ENCODE data around the gene RANBP1.
A peak's percentile ranks its signal among the peaks of the same experiment; 100 is the strongest.

The RANBP1 gene

DNA sequence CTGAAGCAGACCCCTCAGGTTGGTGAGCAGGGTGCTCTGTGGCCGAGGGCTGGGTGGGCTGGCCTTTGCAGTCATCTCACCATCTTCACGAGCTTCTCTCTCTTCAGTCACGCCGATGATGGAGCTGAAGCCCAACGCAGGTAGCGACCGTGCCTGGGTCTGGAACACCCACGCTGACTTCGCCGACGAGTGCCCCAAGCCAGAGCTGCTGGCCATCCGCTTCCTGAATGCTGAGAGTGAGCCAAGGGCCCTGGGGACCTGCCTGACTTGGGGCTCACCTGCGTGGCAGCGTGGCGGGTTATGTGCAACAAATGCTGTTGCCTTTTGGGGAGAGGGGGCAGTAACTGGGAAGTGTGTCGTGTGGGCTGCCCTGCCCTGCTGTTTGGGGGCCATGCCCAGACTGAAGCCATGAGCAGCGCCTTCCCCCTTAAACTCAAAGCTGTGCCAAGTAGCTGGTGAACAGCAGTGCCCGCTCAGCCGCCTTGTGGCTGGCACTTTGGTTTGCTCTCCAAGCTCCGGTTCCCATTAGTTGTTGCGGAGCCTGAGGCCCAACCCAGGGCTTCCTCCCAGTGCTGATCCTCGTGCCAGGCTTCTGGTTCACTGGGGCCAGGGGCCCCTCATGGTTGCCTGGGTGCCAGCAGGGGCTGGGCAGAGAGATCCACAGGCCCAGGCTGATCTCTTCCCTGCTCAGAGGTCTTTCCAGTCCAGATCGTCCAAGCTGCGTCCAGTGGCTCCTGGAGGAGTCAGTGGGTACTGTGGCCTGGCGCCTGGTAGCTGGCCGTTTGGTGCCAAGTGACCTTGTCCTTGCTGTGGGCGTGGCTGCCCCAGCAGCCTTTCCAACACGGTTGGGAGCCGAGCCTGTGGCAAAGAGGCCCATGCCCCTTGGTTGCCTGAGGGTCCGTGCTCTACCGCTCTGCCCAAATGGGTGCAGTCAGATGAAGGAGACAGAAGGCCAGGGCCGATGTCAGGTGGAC is 9.6 kb downstream of the RANBP1 start:
- DNase-seq, result no peak

DNA sequence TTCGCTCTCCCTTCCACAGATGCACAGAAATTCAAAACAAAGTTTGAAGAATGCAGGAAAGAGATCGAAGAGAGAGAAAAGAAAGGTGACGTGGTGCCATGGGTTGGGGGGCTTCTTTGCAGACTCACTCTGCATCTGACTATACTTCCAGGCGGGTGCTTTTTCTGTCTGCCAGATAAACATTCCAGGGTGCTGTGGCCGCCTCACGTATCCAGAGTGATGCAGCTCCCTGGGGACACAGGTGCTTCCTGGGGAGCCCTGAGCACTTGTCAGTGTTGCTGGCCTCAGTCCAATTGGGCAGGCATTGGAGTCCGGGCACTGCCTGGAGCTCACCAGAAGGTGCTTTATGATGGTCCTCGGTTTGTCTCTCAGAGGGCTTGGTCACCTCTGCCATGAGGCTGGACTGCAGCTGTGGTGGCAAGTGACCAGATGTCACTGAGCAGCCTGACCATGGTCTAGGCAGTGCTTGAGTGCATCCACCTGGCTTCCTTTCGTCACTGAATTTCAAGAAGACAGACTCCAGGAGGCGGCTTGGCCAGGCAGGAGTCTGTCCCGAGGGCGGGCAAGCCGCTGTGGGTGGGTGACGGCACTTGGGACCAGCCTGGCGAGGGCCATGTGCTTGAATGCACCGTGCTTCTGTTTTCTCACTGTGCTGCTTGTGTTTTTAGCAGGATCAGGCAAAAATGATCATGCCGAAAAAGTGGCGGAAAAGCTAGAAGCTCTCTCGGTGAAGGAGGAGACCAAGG is 10.6 kb downstream of the RANBP1 start:
- no peak for DNase-seq

GRCh38 chr22:20127318-20127868 is 11.5 kb downstream of the RANBP1 start:
- DNase-seq, result no peak

- DNase-seq, result no peak
Measured at GRCh38 chr22:20127869-20128618, 12.1 kb downstream of the RANBP1 start.

DNA sequence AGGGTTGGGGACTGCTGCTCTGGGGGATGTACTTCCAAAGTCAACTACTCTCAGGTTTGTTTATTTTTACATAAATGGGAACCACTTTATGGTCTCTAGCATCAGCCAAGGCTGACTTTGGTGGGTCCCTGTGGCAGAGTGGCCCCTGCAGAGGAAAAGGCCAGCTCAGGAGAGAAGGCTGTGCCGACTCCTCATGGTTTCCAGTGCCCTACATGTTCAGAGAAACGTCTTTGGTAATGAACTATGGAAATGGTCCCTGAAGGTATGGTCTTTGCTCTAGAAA is 12.7 kb downstream of the RANBP1 start:
- no peak for DNase-seq

GRCh38 chr22:20128902-20129746 is 13.2 kb downstream of the RANBP1 start:
- DNase-seq, result no peak

GRCh38 chr22:20129747-20130014 is 13.8 kb downstream of the RANBP1 start:
- no peak for DNase-seq

DNA sequence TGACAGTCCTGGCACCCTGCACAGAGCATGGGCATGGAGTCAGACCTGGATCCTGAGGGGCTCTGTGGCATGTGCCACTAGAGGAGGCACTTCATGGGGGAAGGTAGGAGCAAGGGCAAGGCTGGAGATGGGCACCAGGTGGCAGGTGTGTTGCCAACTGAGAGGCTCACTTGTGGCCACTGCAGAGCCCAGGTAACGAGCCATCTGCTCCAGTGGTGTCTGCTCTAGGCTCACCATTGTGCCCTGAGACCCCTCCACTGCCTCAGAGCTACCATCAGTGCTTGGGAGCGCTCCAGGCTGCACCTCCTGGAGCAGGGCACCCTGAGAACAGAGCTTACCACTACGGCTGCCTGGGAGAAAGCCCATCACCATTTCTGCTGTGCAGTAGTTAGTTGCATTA is 14.4 kb downstream of the RANBP1 start:
- DNase-seq, result no peak

- peak; percentile 55 for DNase-seq
Measured at GRCh38 chr22:20130731-20131596, 15.1 kb downstream of the RANBP1 start.

GRCh38 chr22:20131597-20131858 is 15.6 kb downstream of the RANBP1 start, which contains the start of gene ZDHHC8:
Gene ZDHHC8 (plus strand): TSS chr22:20131804. CDS start chr22:20131948, 144 bp downstream.
- no peak for DNase-seq

- no peak for DNase-seq
Measured at GRCh38 chr22:20131859-20132685, 16.2 kb downstream of the RANBP1 start.

- DNase-seq, result no peak
Measured at GRCh38 chr22:20132686-20133246, 16.9 kb downstream of the RANBP1 start.

DNA sequence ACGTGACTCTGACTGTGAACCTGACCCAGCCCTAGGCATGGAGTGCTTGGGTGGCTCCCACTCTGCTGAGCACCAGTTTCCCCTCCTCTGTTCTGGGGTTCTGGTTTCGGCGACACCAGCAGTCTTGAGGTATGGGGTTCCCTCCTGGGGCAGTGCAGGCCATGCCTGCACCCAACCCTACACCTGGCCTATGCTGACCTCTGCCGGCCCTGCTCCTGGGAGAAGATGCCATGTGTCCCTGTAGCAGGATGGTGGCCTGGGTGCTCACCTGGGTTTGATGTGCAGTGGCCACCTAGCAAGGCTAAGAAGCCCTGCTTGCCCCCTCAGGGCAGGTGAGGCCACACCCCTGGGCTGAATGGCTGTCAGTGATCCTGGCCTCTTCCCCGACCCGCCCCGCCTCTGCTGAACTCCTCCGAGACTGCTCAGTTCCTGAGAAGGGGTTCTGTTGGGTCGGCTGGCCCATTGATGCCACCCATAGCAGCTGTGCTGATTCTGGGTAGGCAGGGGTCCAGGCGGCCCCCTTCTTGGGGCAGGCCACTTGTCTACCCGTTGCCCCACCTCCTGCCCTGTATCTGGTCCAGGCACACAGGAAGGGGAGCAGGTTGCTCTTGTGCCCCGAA is 18.1 kb downstream of the RANBP1 start:
- no peak for DNase-seq

DNA sequence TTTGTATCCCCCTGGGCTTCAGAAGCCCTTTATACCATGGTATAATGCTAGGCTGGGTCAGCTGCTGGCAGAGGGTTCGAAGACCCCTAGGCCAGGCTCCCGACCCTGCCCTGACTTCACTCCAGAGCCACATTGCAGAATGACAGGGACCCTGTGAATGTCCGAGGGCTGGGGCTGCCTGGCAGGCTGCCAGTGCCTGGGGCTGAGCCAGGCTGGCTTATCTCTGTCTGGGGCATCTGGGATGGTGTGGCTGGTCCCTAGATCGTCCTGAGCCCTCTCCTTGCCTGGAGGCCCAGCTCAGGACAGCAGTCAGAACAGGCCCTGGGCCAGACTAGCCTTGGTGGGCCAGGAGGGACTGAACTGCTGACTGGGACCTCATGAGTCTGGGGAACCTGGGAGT is 19.4 kb downstream of the RANBP1 start:
- no peak for DNase-seq

GRCh38 chr22:20135806-20136602 is 20.1 kb downstream of the RANBP1 start:
- DNase-seq, result no peak

GRCh38 chr22:20136603-20136873 is 20.6 kb downstream of the RANBP1 start:
- DNase-seq, result no peak

GRCh38 chr22:20137113-20137512 is 21.2 kb downstream of the RANBP1 start:
- DNase-seq, result no peak

GRCh38 chr22:20137671-20138416 is 21.9 kb downstream of the RANBP1 start:
- DNase-seq, result no peak

GRCh38 chr22:20138417-20138738 is 22.5 kb downstream of the RANBP1 start:
- DNase-seq, result no peak

Measured in NK-92 treated with Interleukin-12 subunit alpha and Interleukin-12 subunit beta, amount 100 ng/mL, for 24 hours (cell line).